ENCODE measurements around the gene USP33. TPM values are rescaled to one million over a fixed set of nuclear protein-coding genes. Genes with fewer than 3 reads are reported as not detected.

The USP33 gene
- total and polyA plus RNA-seq, 2 of the 13 experiments (the other 11 are each of a cell fraction or from before 2014, with no cell fraction given) = 32.0 to 49.1 TPM

DNA sequence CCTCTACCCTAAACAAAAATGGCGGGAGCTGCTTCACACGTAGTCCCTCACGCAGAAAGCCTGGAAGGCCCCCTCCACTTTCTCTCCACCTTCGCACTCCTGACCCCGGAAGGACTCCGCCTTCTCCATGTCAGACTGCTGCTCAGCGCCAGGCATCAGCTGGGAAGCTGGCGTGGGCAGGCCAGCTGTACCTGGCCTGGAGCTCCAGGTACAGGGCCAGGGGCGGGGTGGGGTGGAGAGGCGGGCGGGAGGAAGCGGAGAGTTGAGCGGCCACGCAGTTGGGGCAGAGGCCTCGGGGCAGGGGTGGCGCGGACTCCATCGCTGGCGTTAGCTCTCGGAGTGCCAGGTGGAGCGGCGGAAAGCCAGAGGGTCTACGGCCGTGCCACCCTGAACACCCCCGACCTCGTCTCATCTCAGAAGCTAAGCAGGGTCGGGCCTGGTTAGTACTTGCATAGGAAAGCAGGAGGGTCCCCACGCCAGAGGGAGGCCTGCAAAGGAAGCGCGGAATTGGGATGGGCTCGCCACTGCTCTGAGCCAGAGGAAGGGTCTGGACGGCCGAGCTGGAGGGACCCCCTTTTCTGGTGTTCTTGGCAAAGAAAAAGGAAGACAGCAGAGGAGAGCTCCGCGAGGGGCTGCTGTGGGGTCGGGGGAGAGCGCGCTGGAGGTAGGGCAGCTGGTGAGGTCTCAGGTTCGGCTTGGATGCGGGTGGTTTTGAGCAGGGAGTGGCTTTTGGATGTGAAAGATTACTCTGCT lies 20.1 kb upstream of the USP33 start, which contains the start of gene MIGA1 (continued):
- TF ChIP-seq, protein P1, sequence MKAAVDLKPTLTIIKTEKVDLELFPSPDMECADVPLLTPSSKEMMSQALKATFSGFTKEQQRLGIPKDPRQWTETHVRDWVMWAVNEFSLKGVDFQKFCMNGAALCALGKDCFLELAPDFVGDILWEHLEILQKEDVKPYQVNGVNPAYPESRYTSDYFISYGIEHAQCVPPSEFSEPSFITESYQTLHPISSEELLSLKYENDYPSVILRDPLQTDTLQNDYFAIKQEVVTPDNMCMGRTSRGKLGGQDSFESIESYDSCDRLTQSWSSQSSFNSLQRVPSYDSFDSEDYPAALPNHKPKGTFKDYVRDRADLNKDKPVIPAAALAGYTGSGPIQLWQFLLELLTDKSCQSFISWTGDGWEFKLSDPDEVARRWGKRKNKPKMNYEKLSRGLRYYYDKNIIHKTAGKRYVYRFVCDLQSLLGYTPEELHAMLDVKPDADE (CRISPR knock-in tag; IDR thresholded peaks at IDR 0.05) = no peak
- TF ChIP-seq, protein P2, sequence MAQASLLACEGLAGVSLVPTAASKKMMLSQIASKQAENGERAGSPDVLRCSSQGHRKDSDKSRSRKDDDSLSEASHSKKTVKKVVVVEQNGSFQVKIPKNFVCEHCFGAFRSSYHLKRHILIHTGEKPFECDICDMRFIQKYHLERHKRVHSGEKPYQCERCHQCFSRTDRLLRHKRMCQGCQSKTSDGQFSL (CRISPR knock-in tag; IDR thresholded peaks at IDR 0.05) = no peak
- TF ChIP-seq HNRNPL (IDR thresholded peaks at IDR 0.05; ENCODE audit: low read depth, low read length) (no peak), ZNF839 (CRISPR knock-in tag; IDR thresholded peaks at IDR 0.05; ENCODE audit: borderline replicate concordance) (no peak), ZNF570 (CRISPR knock-in tag; IDR thresholded peaks at IDR 0.05; ENCODE audit: borderline replicate concordance) (no peak), PAWR (CRISPR knock-in tag; IDR thresholded peaks at IDR 0.05; ENCODE audit: borderline replicate concordance) (no peak), ETV6 (CRISPR knock-in tag; conservative IDR thresholded peaks at IDR 0.05) (no peak), KAT7 (CRISPR knock-in tag; IDR thresholded peaks at IDR 0.05; ENCODE audit: borderline replicate concordance) (no peak), NFATC3 (CRISPR knock-in tag; IDR thresholded peaks at IDR 0.05) (no peak)
- TF ChIP-seq, protein P3, sequence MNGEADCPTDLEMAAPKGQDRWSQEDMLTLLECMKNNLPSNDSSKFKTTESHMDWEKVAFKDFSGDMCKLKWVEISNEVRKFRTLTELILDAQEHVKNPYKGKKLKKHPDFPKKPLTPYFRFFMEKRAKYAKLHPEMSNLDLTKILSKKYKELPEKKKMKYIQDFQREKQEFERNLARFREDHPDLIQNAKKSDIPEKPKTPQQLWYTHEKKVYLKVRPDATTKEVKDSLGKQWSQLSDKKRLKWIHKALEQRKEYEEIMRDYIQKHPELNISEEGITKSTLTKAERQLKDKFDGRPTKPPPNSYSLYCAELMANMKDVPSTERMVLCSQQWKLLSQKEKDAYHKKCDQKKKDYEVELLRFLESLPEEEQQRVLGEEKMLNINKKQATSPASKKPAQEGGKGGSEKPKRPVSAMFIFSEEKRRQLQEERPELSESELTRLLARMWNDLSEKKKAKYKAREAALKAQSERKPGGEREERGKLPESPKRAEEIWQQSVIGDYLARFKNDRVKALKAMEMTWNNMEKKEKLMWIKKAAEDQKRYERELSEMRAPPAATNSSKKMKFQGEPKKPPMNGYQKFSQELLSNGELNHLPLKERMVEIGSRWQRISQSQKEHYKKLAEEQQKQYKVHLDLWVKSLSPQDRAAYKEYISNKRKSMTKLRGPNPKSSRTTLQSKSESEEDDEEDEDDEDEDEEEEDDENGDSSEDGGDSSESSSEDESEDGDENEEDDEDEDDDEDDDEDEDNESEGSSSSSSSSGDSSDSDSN (CRISPR knock-in tag; IDR thresholded peaks at IDR 0.05) = peak; percentile 83
- TF ChIP-seq, protein P4, sequence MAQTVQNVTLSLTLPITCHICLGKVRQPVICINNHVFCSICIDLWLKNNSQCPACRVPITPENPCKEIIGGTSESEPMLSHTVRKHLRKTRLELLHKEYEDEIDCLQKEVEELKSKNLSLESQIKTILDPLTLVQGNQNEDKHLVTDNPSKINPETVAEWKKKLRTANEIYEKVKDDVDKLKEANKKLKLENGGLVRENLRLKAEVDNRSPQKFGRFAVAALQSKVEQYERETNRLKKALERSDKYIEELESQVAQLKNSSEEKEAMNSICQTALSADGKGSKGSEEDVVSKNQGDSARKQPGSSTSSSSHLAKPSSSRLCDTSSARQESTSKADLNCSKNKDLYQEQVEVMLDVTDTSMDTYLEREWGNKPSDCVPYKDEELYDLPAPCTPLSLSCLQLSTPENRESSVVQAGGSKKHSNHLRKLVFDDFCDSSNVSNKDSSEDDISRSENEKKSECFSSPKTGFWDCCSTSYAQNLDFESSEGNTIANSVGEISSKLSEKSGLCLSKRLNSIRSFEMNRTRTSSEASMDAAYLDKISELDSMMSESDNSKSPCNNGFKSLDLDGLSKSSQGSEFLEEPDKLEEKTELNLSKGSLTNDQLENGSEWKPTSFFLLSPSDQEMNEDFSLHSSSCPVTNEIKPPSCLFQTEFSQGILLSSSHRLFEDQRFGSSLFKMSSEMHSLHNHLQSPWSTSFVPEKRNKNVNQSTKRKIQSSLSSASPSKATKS (CRISPR knock-in tag; IDR thresholded peaks at IDR 0.05) = no peak
- TF ChIP-seq, protein P5, sequence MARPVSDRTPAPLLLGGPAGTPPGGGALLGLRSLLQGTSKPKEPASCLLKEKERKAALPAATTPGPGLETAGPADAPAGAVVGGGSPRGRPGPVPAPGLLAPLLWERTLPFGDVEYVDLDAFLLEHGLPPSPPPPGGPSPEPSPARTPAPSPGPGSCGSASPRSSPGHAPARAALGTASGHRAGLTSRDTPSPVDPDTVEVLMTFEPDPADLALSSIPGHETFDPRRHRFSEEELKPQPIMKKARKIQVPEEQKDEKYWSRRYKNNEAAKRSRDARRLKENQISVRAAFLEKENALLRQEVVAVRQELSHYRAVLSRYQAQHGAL (CRISPR knock-in tag; IDR thresholded peaks at IDR 0.05; ENCODE audit: not compliant biosample characterization) = no peak
- TF ChIP-seq, protein P6, sequence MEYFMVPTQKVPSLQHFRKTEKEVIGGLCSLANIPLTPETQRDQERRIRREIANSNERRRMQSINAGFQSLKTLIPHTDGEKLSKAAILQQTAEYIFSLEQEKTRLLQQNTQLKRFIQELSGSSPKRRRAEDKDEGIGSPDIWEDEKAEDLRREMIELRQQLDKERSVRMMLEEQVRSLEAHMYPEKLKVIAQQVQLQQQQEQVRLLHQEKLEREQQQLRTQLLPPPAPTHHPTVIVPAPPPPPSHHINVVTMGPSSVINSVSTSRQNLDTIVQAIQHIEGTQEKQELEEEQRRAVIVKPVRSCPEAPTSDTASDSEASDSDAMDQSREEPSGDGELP (IDR thresholded peaks at IDR 0.05; ENCODE audit: borderline replicate concordance, low read depth) = peak; percentile 97
